Right lobe of liver (tissue), 6 donors: ENCODE data around the gene GRID1. TPM values are rescaled to one million over a fixed set of nuclear protein-coding genes. Genes with fewer than 3 reads are reported as not detected.
A peak's percentile ranks its signal among the peaks of the same experiment; 100 is the strongest.

ENCODE experiments used
- ATAC-seq, 4 donors: fragments of 200-7000 bp; cut with Tn5 transposase; one replicate each; pipeline ENCODE4 v1.9.1; 2020; ENCODE audit warnings: mild to moderate bottlenecking in 4 of 4, moderate library complexity in 4 of 4
- DNase-seq, 3 donors: peaks; one replicate each; pipeline ENCODE4 v3.0.0-alpha.2; 2020
- H3K27ac ChIP-seq, 3 donors: fragments of 200-600 bp; one replicate each; pipeline ENCODE4 v1.8.0; 2022
- H3K27me3 ChIP-seq, 2 donors: fragments of 200-600 bp; one replicate each; pipeline ENCODE4 v1.8.0; 2022
- H3K36me3 ChIP-seq, 4 donors: fragments of 200-600 bp; sonication (generic) in 1 of 4; one replicate each; pipeline versions ENCODE4 v1.5.1 to v1.8.0; 2017 to 2022; ENCODE audit warnings: control low read depth in 1 of 4
- H3K4me1 ChIP-seq, 4 donors: fragments of 200-600 bp; sonication (generic) in 1 of 4; one replicate each; pipeline versions ENCODE4 v1.5.1 to v1.8.0; 2017 to 2022; ENCODE audit warnings: control low read depth in 1 of 4
- H3K4me3 ChIP-seq, 3 donors: fragments of 200-600 bp; one replicate each; pipeline ENCODE4 v1.8.0; 2022
- H3K9me3 ChIP-seq, 4 donors: fragments of 200-600 bp; sonication (generic) in 1 of 4; one replicate each; pipeline versions ENCODE4 v1.5.1 to v1.8.0; 2017 to 2022; ENCODE audit warnings: control low read depth in 1 of 4
- POLR2A ChIP-seq: fragments of 450-650 bp; IDR thresholded peaks from one replicate; pipeline ENCODE4 v1.6.1; 2017; ENCODE audit warnings: antibody characterized with exemption, mild to moderate bottlenecking
- WGBS: methylation state at CpG from one replicate; pipeline ENCODE4 v1.1.6; 2018; ENCODE audit warnings: low coverage, low lambda C conversion rate; ENCODE audit not compliant: insufficient coverage; ENCODE audit errors: missing lambda C conversion rate; 5-methylcytosine and 5-hydroxymethylcytosine counted together
- intact Hi-C, 2 donors: fragments of 100-400 bp; cut with DNase I; formaldehyde crosslinking; loops; one replicate each; pipeline versions ENCODE4 v1.11.2 to v1.14.1; 2022
- total RNA-seq, 6 experiments: library from RNA; depleted of rRNA in 2 of 6; stranded (reverse); fragments of >200 nt in 2 of 6; fragmentation: NEBNext Ultra II Directional in 3 of 6; extraction: Animal tissue kit (Norgen Biotek cat#: 25700) in 3 of 6; gene quantifications; one replicate each; pipeline versions ENCODE4 v1.1.0 to v1.2.4, GENCODE V29; 2016 to 2023
- TF ChIP-seq, protein P1 (sequence below), 4 donors: fragments of 200-600 bp in 3 of 4; fragments of 450-650 bp in 1 of 4; IDR thresholded peaks; one replicate each; pipeline versions ENCODE4 v1.5.1 to v1.8.0; 2016 to 2022; ENCODE audit warnings: antibody characterized with exemption in 4 of 4, mild to moderate bottlenecking in 2 of 4
- donor health status: DM: no; HTN: yes; CAD: no.
- donor health status: DM: no; HTN: no; CAD: no.
- donor health status: DM: no; HTN: no; CAD: no.
- donor health status: DM: no; HTN: yes; CAD: no.
- donor health status: DM: no; HTN: yes; CAD: no.

The GRID1 gene
- total RNA-seq, 6 experiments from 2014 or later: 0.05 to 1.9 (median 0.81) TPM

DNA sequence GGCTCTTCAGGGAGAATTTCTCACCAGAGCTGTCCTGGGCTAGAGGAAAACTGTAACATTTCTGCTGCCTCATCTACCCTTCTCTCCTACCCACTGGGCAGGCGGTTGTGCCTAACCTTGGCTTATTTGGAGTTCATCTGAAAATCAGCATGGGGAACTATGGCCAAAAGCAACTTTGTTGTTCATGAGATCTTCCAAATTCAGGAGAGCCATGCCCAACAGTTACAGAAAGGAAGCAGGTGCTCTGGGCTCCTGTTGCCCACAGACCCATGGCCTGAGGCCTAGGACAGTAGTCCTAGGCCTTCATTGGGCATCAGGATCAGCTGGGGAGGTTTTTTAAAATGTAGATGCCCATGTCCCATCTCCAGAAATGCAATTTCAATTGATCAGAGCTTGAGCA, 85.2 kb downstream of the GRID1 start:
- H3K4me1 ChIP-seq: no peaks in the 10 kb centered on the region
- ATAC-seq: no peak
- intact Hi-C loops: no loop called here
- no peak overlapping the region for H3K27ac ChIP-seq
- TF ChIP-seq, protein P1, sequence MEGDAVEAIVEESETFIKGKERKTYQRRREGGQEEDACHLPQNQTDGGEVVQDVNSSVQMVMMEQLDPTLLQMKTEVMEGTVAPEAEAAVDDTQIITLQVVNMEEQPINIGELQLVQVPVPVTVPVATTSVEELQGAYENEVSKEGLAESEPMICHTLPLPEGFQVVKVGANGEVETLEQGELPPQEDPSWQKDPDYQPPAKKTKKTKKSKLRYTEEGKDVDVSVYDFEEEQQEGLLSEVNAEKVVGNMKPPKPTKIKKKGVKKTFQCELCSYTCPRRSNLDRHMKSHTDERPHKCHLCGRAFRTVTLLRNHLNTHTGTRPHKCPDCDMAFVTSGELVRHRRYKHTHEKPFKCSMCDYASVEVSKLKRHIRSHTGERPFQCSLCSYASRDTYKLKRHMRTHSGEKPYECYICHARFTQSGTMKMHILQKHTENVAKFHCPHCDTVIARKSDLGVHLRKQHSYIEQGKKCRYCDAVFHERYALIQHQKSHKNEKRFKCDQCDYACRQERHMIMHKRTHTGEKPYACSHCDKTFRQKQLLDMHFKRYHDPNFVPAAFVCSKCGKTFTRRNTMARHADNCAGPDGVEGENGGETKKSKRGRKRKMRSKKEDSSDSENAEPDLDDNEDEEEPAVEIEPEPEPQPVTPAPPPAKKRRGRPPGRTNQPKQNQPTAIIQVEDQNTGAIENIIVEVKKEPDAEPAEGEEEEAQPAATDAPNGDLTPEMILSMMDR (IDR thresholded peaks at IDR 0.05): no peak
- TF ChIP-seq POLR2A: no peak
- H3K36me3 ChIP-seq: no peaks in the 10 kb centered on the region
- H3K27me3 ChIP-seq: no peaks in the 10 kb centered on the region
- DNase-seq: no peak
- H3K9me3 ChIP-seq: peaks cover 0 to 2% (median 0%) of the 10 kb centered on the region in 4 donors
- no peak overlapping the region for H3K4me3 ChIP-seq
- WGBS: no CpG with 5 or more reads among the region's 1 CpG

DNA sequence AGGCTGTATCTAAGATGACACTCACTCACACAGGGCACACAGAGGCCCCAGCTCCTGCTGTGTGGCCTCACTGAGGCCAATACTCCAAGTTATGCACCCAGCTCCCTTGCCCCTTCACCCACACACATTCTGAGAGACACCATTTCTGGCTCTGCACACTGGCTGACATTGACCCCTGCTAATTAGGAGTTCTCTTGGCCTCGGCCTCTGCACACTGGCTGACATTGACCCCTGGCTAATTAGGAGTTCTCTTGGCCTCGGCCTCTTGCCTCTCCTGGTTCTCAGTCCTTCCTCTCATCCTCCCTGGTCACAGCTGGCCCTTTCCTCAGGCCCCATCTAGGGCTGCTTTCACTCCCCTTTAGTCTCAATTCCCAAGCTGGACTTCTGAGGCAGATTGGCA, 97.3 kb downstream of the GRID1 start:
- DNase-seq (peak in 1 of 3 donors; percentile 23), ATAC-seq (peak in 2 of 4 donors; percentile 49 to 52)
- Histone ChIP-seq H3K4me3 (no peak overlapping the region), H3K9me3 (peaks cover 0 to 5% (median 0%) of the 10 kb centered on the region in 4 donors), H3K4me1 (no peaks in the 10 kb centered on the region), H3K36me3 (no peaks in the 10 kb centered on the region), H3K27ac (no peak overlapping the region), H3K27me3 (no peaks in the 10 kb centered on the region)
- TF ChIP-seq, protein P1 (IDR thresholded peaks at IDR 0.05): no peak
- no peak for TF ChIP-seq POLR2A
- intact Hi-C loops: no loop called here
- WGBS: 0% methylated on average over 1 of the region's 2 CpGs

DNA sequence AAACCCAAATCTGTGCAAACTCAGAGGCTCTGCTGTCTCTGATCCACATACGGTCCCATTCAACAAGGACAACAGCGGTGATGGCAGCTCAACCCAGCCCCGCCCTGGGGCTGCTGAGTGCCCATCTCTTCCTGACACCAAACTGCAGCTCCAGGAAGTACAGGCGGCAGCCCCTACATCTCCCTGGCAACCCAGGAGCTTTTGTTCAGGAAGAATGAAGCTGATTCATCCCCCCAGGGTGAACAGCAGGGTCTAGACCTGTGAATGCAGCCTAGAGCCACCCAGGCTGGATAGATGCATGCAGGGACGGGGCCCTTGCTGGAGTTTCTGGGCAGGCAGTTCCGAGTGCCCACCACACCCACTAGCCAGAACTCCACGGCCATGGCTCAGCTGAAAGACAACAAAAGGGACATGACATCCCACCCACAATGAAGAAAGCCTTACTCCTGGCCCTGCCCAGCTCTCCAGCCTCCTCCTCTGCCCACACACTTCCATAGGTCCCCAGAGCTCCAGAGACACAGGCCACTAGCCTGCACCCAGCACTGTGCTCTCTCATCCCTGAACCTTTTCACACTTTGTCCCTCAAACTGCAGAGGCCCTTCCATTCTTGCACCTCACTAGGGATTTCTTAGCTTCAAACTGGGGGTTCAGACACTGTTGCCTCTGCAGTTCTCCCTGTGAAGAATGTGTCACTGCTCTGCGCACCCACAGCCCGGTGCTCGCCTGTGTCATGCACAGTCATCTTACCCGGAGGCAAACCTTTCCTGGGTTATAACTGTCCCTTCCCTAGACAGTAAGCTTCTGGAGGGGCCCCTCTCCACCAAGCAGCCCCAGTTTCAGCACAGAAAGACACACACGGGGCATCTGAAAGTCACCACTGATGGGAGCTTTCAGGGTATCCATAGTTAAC, 99.1 kb downstream of the GRID1 start:
- ATAC-seq (no peak), DNase-seq (peak in 1 of 3 donors; percentile 26)
- Histone ChIP-seq H3K36me3 (no peaks in the 10 kb centered on the region), H3K4me1 (no peaks in the 10 kb centered on the region), H3K4me3 (no peak overlapping the region), H3K27me3 (no peaks in the 10 kb centered on the region), H3K9me3 (peaks cover 0 to 5% (median 0%) of the 10 kb centered on the region in 4 donors), H3K27ac (no peak overlapping the region)
- WGBS: 70% methylated on average over 5 of the region's 12 CpGs
- intact Hi-C loops: no loop called here
- TF ChIP-seq, protein P1 (IDR thresholded peaks at IDR 0.05): no peak
- no peak for TF ChIP-seq POLR2A

DNA sequence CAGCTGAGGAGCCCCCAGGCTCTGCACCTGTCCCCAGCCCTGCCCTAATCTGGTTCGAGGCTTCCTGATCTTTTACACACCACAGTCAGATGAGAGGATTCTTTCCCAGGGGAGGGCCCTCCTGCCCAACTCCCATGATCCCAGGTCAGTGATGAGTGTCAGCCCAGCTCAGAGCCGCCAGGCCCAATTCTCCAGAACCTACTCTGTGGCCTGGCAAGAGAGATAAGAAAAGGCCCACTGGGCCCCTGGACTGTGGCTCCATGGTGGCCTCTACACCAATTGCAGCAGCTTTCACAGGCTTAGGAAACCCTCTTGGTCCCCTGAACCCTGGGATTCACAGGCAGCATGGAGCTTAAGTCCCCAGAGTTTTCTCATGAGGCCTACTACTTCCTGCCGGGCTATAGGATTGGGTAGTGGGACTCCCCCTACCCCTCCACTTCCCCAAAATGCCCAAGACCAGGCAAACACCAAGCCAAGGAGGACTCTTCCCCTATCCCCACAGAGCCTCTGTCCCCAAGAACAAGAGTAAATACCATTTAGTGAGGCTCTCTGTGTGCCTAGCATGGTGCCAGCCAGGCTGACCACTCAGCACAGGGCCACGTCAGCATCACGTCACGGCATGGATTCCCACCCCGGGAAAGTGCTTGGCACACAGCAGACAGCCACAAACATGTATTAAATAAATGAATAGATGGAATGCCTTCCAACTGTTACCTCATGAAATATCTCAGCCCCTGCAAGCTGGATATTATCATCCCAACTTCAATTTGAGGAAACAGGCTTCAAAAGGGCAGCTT, 100.0 kb downstream of the GRID1 start:
- intact Hi-C loops: no loop called here
- DNase-seq: peak in 1 of 3 donors; percentile 15
- no peaks in the 10 kb centered on the region for H3K4me1 ChIP-seq
- H3K36me3 ChIP-seq: no peaks in the 10 kb centered on the region
- ATAC-seq: no peak
- H3K27ac ChIP-seq: no peak overlapping the region
- 88% methylated on average over 3 of the region's 7 CpGs for WGBS
- H3K4me3 ChIP-seq: no peak overlapping the region
- peaks cover 0 to under 1% (median 0%) of the 10 kb centered on the region in 4 donors for H3K9me3 ChIP-seq
- no peaks in the 10 kb centered on the region for H3K27me3 ChIP-seq
- TF ChIP-seq POLR2A: no peak
- TF ChIP-seq, protein P1 (IDR thresholded peaks at IDR 0.05): no peak
